HCT116 (cell line): ENCODE measurements around the gene EPSTI1. TPM values are rescaled to one million over a fixed set of nuclear protein-coding genes. Genes with fewer than 3 reads are reported as not detected.

Experiments used
- ATAC-seq: fragments of 200-7000 bp; cut with Tn5 transposase; 2 replicates; pipeline ENCODE4 v1.9.1; 2020; ENCODE audit warnings: mild to moderate bottlenecking, moderate library complexity
- BruUV-seq: library from RNA; stranded (reverse); fragments of 400-500 nt; replicated peaks from 2 replicates; lab custom pipeline; 2021; lab: Mats Ljungman, UMichigan
- CTCF ChIA-PET: fragments of 300-600 bp; sonication (Branson Sonifier 250); formaldehyde crosslinking; loops from one replicate; lab custom pipeline; 2021; ENCODE audit warnings: antibody characterized with exemption; lab: Charles Lee
- POLR2A ChIA-PET: fragments of 300-600, 350-600 bp; sonication (Branson Sonifier 250); formaldehyde crosslinking; loops from one replicate; lab custom pipeline; 2021; ENCODE audit warnings: antibody characterized with exemption; lab: Charles Lee
- RAD21 ChIA-PET, 2 experiments: fragments of 300-600 bp; sonication (Branson Sonifier 250); formaldehyde crosslinking; loops; one replicate each; lab custom pipeline; 2023; ENCODE audit warnings: low total read pairs in 2 of 2; ENCODE audit not compliant: uncharacterized antibody in 2 of 2, unreplicated experiment in 2 of 2, low non-redundant PET in 1 of 2; lab: Charles Lee
- DNase-seq: peaks from one replicate; pipeline ENCODE4 v3.0.0-alpha.2; 2010; ENCODE audit warnings: low read depth, low spot score
- H2AFZ ChIP-seq: fragments of 200-600 bp; shearing (Covaris generic), sonication (generic); 2 replicates; pipeline ENCODE4 v1.6.1; 2017; ENCODE audit warnings: low read depth, mixed run types, mixed read lengths, antibody characterized with exemption, low read length; ENCODE audit not compliant: poor library complexity, severe bottlenecking
- H3K27ac ChIP-seq: 2 replicates; pipeline ENCODE4 v1.5.1; 2012; ENCODE audit warnings: low read depth, low read length
- H3K27me3 ChIP-seq: fragments of 200-600 bp; sonication (generic); 2 replicates; pipeline ENCODE4 v1.6.1; 2016; ENCODE audit warnings: mixed run types, low read length, mixed read lengths; ENCODE audit not compliant: insufficient read depth
- H3K36me3 ChIP-seq, 2 experiments: fragments of 200-500 bp in 1 of 2; fragments of 200-600 bp in 1 of 2; sonication (Bioruptor generic) in 1 of 2; sonication (generic) in 1 of 2; 2 replicates each; pipeline versions ENCODE4 v1.5.1 to v1.6.1; 2014 to 2016; ENCODE audit warnings: low read length in 2 of 2, inconsistent platforms in 1 of 2, mixed read lengths in 1 of 2, mixed run types in 1 of 2; ENCODE audit not compliant: insufficient read depth in 2 of 2, control insufficient read depth in 1 of 2
- H3K4me1 ChIP-seq, 2 experiments: fragments of 200-600 bp in 1 of 2; sonication (generic) in 1 of 2; 2 replicates each; pipeline versions ENCODE4 v1.5.1 to v1.6.1; 2012 to 2017; ENCODE audit warnings: low read length in 2 of 2, inconsistent platforms in 1 of 2, mild to moderate bottlenecking in 1 of 2, mixed read lengths in 1 of 2, mixed run types in 1 of 2, moderate library complexity in 1 of 2; ENCODE audit not compliant: insufficient read depth in 2 of 2, control insufficient read depth in 1 of 2
- H3K4me2 ChIP-seq: fragments of 200-600 bp; sonication (generic); 2 replicates; pipeline ENCODE4 v1.6.1; 2017; ENCODE audit warnings: mixed run types, low read length, mixed read lengths
- H3K4me3 ChIP-seq, 2 experiments: fragments of 200-600 bp in 1 of 2; sonication (generic) in 1 of 2; replicated peaks in 1 of 2; 2 replicates each; pipeline ENCODE4 v1.5.1; 2011 to 2016; ENCODE audit warnings: low read length in 2 of 2, control low read depth in 1 of 2, low read depth in 1 of 2, mild to moderate bottlenecking in 1 of 2, mixed read lengths in 1 of 2, mixed run types in 1 of 2
- H3K79me2 ChIP-seq: fragments of 200-600 bp; sonication (generic); 2 replicates; pipeline ENCODE4 v1.6.1; 2017; ENCODE audit warnings: mild to moderate bottlenecking, mixed run types, low read length, moderate library complexity, mixed read lengths; ENCODE audit not compliant: insufficient read depth
- H3K9ac ChIP-seq: fragments of 200-600 bp; sonication (generic); 2 replicates; pipeline ENCODE4 v1.6.1; 2016; ENCODE audit warnings: low read length, mixed read lengths
- H3K9me2 ChIP-seq: fragments of 200-600 bp; sonication (generic), shearing (Covaris generic); 2 replicates; pipeline ENCODE4 v1.6.1; 2017; ENCODE audit warnings: mixed run types, mild to moderate bottlenecking, moderate library complexity; ENCODE audit not compliant: insufficient read depth
- H3K9me3 ChIP-seq, 2 experiments: fragments of 200-500 bp in 1 of 2; fragments of 200-600 bp in 1 of 2; sonication (Bioruptor generic) in 1 of 2; sonication (generic) in 1 of 2; 2 replicates each; pipeline ENCODE4 v1.6.1; 2014 to 2017; ENCODE audit warnings: low read length in 2 of 2, mixed read lengths in 2 of 2, inconsistent platforms in 1 of 2, low read depth in 1 of 2, mild to moderate bottlenecking in 1 of 2, mixed run types in 1 of 2, moderate library complexity in 1 of 2; ENCODE audit not compliant: control insufficient read depth in 1 of 2, insufficient read depth in 1 of 2
- H4K20me1 ChIP-seq: fragments of 200-600 bp; sonication (generic), shearing (Covaris generic); 2 replicates; pipeline ENCODE4 v1.6.1; 2017; ENCODE audit warnings: mixed run types, mild to moderate bottlenecking, moderate library complexity; ENCODE audit not compliant: insufficient read depth
- CBX3 ChIP-seq: IDR thresholded peaks from 2 replicates; pipeline ENCODE4 v1.6.1; 2012; ENCODE audit warnings: low read depth
- CEBPB ChIP-seq: IDR thresholded peaks from 2 replicates; pipeline ENCODE4 v1.6.1; 2012; ENCODE audit warnings: low read depth
- EGR1 ChIP-seq: IDR thresholded peaks from 2 replicates; pipeline ENCODE4 v1.6.1; 2012; ENCODE audit warnings: low read depth
- EZH2 ChIP-seq: fragments of 200-600 bp; sonication (generic); IDR thresholded peaks from 2 replicates; pipeline ENCODE4 v1.6.1; 2017; ENCODE audit warnings: antibody characterized with exemption, mixed run types
- EZH2phosphoT487 ChIP-seq: fragments of 200-600 bp; IDR thresholded peaks from 2 replicates; pipeline ENCODE4 v1.6.1; 2018; ENCODE audit warnings: antibody characterized with exemption, borderline replicate concordance
- FOSL1 ChIP-seq: IDR thresholded peaks from 2 replicates; pipeline ENCODE4 v1.6.1; 2012; ENCODE audit warnings: low read depth
- JUND ChIP-seq: IDR thresholded peaks from 2 replicates; pipeline ENCODE4 v1.6.1; 2012
- POLR2A ChIP-seq: IDR thresholded peaks from 2 replicates; pipeline ENCODE4 v1.7.0; 2011; ENCODE audit warnings: borderline replicate concordance; ENCODE audit not compliant: insufficient read depth, insufficient read length; ENCODE audit errors: extremely low read depth
- POLR2AphosphoS5 ChIP-seq: IDR thresholded peaks from 2 replicates; pipeline ENCODE4 v1.6.1; 2011; ENCODE audit warnings: mild to moderate bottlenecking, low read depth, low read length, moderate library complexity
- SIN3A ChIP-seq: IDR thresholded peaks from 2 replicates; pipeline ENCODE4 v1.6.1; 2012; ENCODE audit warnings: low read depth
- SP1 ChIP-seq: IDR thresholded peaks from 2 replicates; pipeline ENCODE4 v1.6.1; 2012; ENCODE audit warnings: low read depth
- SRF ChIP-seq: IDR thresholded peaks from 2 replicates; pipeline ENCODE4 v1.6.1; 2012; ENCODE audit warnings: low read depth
- TCF7L2 ChIP-seq: IDR thresholded peaks from 2 replicates; pipeline ENCODE4 v1.7.0; 2011; ENCODE audit warnings: borderline replicate concordance, inconsistent platforms; ENCODE audit not compliant: insufficient read depth, insufficient read length; ENCODE audit errors: extremely low read depth
- YY1 ChIP-seq: IDR thresholded peaks from 2 replicates; pipeline ENCODE4 v1.6.1; 2011; ENCODE audit warnings: low read length, low read depth, moderate library complexity, mild to moderate bottlenecking; ENCODE audit not compliant: insufficient replicate concordance; ENCODE audit errors: extremely low read depth
- ZFX ChIP-seq: fragments of 450-650 bp; IDR thresholded peaks from 2 replicates; pipeline ENCODE4 v1.6.1; 2017
- ZNF274 ChIP-seq: fragments of 200-500 bp; sonication (Bioruptor generic); IDR thresholded peaks from 2 replicates; pipeline ENCODE4 v1.6.1; 2014; ENCODE audit warnings: mild to moderate bottlenecking, low read depth, low read length, inconsistent platforms
- intact Hi-C: fragments of 100-400 bp; cut with micrococcal nuclease; formaldehyde crosslinking; loops from 2 replicates; pipeline ENCODE4 v1.10.0; 2022
- total RNA-seq: library from RNA; stranded (reverse); gene quantifications from one replicate; pipeline ENCODE4 v1.2.1, GENCODE V29; 2021; ENCODE audit not compliant: unreplicated experiment
- TF ChIP-seq, protein P1 (sequence below): IDR thresholded peaks from 2 replicates; pipeline ENCODE4 v1.6.1; 2012
- TF ChIP-seq, protein P2 (sequence below): IDR thresholded peaks from 2 replicates; pipeline ENCODE4 v1.6.1; 2012
- TF ChIP-seq, protein P3 (sequence below), 3 experiments: fragments of 200-600 bp in 1 of 3; sonication (generic) in 1 of 3; IDR thresholded peaks in 2 of 3; conservative IDR thresholded peaks in 1 of 3; 2 replicates each; pipeline ENCODE4 v1.5.1; 2012 to 2017; ENCODE audit warnings: low read depth in 2 of 3, low read length in 2 of 3, antibody characterized with exemption in 1 of 3, borderline replicate concordance in 1 of 3, control low read depth in 1 of 3, mild to moderate bottlenecking in 1 of 3, mixed read lengths in 1 of 3, mixed run types in 1 of 3, moderate library complexity in 1 of 3; ENCODE audit not compliant: insufficient read depth in 1 of 3
- TF ChIP-seq, protein P4 (sequence below): IDR thresholded peaks from 2 replicates; pipeline ENCODE4 v1.6.1; 2011; ENCODE audit warnings: mild to moderate bottlenecking, low read length, moderate library complexity; ENCODE audit not compliant: insufficient replicate concordance; ENCODE audit errors: extremely low read depth

The EPSTI1 gene
- total RNA-seq, 1 experiment from 2014 or later, result 0.69 TPM

DNA sequence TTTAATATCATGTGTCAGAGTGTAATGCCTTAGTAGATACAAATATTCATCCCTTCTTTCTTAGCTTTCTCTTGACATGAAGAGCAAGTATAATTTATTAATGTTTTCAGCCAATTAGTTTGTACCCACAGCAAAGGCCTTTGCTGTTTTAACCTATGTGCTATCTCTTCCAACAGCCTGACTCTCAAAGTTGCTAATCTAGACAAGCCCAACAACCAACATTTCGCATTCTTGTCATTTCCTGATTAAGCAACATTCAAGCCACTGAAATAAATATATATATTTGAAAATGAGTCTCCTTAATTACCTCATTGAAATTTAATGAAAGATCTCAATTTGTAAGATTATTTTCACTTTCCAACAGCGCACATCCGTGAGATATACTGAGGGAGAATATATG is 18.5 kb downstream of the EPSTI1 start:
- H3K36me3 ChIP-seq, result no peaks in the 10 kb centered on the region
- H3K4me3 ChIP-seq, result no peak overlapping the region
- POLR2A ChIA-PET, result no interaction called here
- H3K79me2 ChIP-seq, result no peaks in the 10 kb centered on the region
- BruUV-seq, result no TSS peak
- no peaks in the 10 kb centered on the region for H3K27me3 ChIP-seq
- TF ChIP-seq SRF, result no peak
- TF ChIP-seq POLR2AphosphoS5, result no peak
- no peak for TF ChIP-seq SP1
- TF ChIP-seq, protein P1, sequence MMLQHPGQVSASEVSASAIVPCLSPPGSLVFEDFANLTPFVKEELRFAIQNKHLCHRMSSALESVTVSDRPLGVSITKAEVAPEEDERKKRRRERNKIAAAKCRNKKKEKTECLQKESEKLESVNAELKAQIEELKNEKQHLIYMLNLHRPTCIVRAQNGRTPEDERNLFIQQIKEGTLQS, result no peak
- TF ChIP-seq, protein P2, sequence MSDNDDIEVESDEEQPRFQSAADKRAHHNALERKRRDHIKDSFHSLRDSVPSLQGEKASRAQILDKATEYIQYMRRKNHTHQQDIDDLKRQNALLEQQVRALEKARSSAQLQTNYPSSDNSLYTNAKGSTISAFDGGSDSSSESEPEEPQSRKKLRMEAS, result no peak
- TF ChIP-seq, protein P3, sequence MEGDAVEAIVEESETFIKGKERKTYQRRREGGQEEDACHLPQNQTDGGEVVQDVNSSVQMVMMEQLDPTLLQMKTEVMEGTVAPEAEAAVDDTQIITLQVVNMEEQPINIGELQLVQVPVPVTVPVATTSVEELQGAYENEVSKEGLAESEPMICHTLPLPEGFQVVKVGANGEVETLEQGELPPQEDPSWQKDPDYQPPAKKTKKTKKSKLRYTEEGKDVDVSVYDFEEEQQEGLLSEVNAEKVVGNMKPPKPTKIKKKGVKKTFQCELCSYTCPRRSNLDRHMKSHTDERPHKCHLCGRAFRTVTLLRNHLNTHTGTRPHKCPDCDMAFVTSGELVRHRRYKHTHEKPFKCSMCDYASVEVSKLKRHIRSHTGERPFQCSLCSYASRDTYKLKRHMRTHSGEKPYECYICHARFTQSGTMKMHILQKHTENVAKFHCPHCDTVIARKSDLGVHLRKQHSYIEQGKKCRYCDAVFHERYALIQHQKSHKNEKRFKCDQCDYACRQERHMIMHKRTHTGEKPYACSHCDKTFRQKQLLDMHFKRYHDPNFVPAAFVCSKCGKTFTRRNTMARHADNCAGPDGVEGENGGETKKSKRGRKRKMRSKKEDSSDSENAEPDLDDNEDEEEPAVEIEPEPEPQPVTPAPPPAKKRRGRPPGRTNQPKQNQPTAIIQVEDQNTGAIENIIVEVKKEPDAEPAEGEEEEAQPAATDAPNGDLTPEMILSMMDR (IDR thresholded peaks at IDR 0.05 in 2 of 3, conservative IDR thresholded peaks at IDR 0.05 in 1 of 3; ENCODE audit: borderline replicate concordance in 1 of 3, insufficient read depth in 1 of 3, low read depth in 2 of 3, low read length in 2 of 3), result no peak
- TF ChIP-seq CBX3, result no peak
- no peak for TF ChIP-seq CEBPB
- no peak for TF ChIP-seq POLR2A
- TF ChIP-seq EZH2, result no peak
- TF ChIP-seq TCF7L2, result no peak
- no peak for TF ChIP-seq ZNF274
- no peak for TF ChIP-seq JUND
- no peak for TF ChIP-seq SIN3A
- no peak for TF ChIP-seq EZH2phosphoT487
- no peak for TF ChIP-seq EGR1
- TF ChIP-seq FOSL1, result no peak
- TF ChIP-seq ZFX, result no peak
- no peak for TF ChIP-seq YY1
- TF ChIP-seq, protein P4, sequence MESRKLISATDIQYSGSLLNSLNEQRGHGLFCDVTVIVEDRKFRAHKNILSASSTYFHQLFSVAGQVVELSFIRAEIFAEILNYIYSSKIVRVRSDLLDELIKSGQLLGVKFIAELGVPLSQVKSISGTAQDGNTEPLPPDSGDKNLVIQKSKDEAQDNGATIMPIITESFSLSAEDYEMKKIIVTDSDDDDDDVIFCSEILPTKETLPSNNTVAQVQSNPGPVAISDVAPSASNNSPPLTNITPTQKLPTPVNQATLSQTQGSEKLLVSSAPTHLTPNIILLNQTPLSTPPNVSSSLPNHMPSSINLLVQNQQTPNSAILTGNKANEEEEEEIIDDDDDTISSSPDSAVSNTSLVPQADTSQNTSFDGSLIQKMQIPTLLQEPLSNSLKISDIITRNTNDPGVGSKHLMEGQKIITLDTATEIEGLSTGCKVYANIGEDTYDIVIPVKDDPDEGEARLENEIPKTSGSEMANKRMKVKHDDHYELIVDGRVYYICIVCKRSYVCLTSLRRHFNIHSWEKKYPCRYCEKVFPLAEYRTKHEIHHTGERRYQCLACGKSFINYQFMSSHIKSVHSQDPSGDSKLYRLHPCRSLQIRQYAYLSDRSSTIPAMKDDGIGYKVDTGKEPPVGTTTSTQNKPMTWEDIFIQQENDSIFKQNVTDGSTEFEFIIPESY, result no peak
- RAD21 ChIA-PET, result no interaction called here
- no peak for ATAC-seq
- intact Hi-C loops, result loop anchor here (5.0 to 10.0 kb wide), 2 partner anchors 829 to 901 kb away; partner anchors contain the start of genes CCDC122 and LACC1
- no peaks in the 10 kb centered on the region for H3K9me2 ChIP-seq
- CTCF ChIA-PET, result no interaction called here
- H4K20me1 ChIP-seq, result no peaks in the 10 kb centered on the region
- no peaks in the 10 kb centered on the region for H3K9me3 ChIP-seq
- peaks cover 0 to 3% of the 10 kb centered on the region in 2 experiments; a peak in 1 of 4 replicates for H3K4me1 ChIP-seq
- no peak overlapping the region for H2AFZ ChIP-seq
- H3K4me2 ChIP-seq, result no peak overlapping the region
- no peak overlapping the region for H3K27ac ChIP-seq
- no peak for DNase-seq
- H3K9ac ChIP-seq, result no peak overlapping the region
